GM23338 (cell line): ENCODE results near the gene NLRC3. TPM values are rescaled to one million over a fixed set of nuclear protein-coding genes. Genes with fewer than 3 reads are reported as not detected.

ENCODE experiments used
- ATAC-seq: fragments of 200-7000 bp; cut with Tn5 transposase; 3 replicates; pipeline ENCODE4 v1.9.1; 2020
- DNase-seq: peaks from one replicate; pipeline ENCODE4 v3.0.0-alpha.2; 2015; ENCODE audit warnings: low spot score
- H2AFZ ChIP-seq: fragments of 200-600 bp; sonication (generic); 2 replicates; pipeline ENCODE4 v1.8.0; 2016; ENCODE audit warnings: antibody characterized with exemption, mild to moderate bottlenecking, moderate library complexity
- H3F3A ChIP-seq: fragments of 200-600 bp; sonication (generic); replicated peaks from 2 replicates; pipeline ENCODE4 v1.8.0; 2017; ENCODE audit warnings: antibody characterized with exemption, mixed run types, low read depth
- H3K27ac ChIP-seq: fragments of 200-600 bp; sonication (generic); 2 replicates; pipeline ENCODE4 v1.6.1; 2016; ENCODE audit warnings: low read depth
- H3K27me3 ChIP-seq: fragments of 200-600 bp; sonication (generic); 2 replicates; pipeline ENCODE4 v1.8.0; 2016; ENCODE audit warnings: mild to moderate bottlenecking, mixed run types, moderate library complexity; ENCODE audit not compliant: insufficient read depth
- H3K36me3 ChIP-seq: fragments of 200-600 bp; sonication (generic); 2 replicates; pipeline ENCODE4 v1.8.0; 2016; ENCODE audit warnings: mild to moderate bottlenecking; ENCODE audit not compliant: insufficient read depth
- H3K4me1 ChIP-seq: fragments of 200-600 bp; sonication (generic); 2 replicates; pipeline ENCODE4 v1.8.0; 2016; ENCODE audit warnings: mild to moderate bottlenecking, moderate library complexity; ENCODE audit not compliant: insufficient read depth
- H3K4me2 ChIP-seq: fragments of 200-600 bp; sonication (generic); 2 replicates; pipeline ENCODE4 v1.7.1; 2017; ENCODE audit warnings: mixed run types
- H3K4me3 ChIP-seq: fragments of 200-600 bp; sonication (generic); 2 replicates; pipeline ENCODE4 v1.6.1; 2016; ENCODE audit warnings: mixed run types
- H3K79me2 ChIP-seq: fragments of 200-600 bp; sonication (generic); replicated peaks from 2 replicates; pipeline ENCODE4 v1.8.0; 2017; ENCODE audit warnings: mild to moderate bottlenecking; ENCODE audit not compliant: insufficient read depth
- H3K9me2 ChIP-seq: fragments of 200-600 bp; sonication (generic); 2 replicates; pipeline ENCODE4 v1.8.0; 2017; ENCODE audit not compliant: insufficient read depth
- H4K20me1 ChIP-seq: fragments of 200-600 bp; sonication (generic); replicated peaks from 2 replicates; pipeline ENCODE4 v1.8.0; 2017; ENCODE audit warnings: mild to moderate bottlenecking; ENCODE audit not compliant: insufficient read depth
- H3K27ac Mint-ChIP-seq: 2 replicates; pipeline ENCODE4 v1.8.0; 2020; ENCODE audit warnings: inconsistent platforms, mild to moderate bottlenecking, moderate library complexity, mixed read lengths
- H3K27me3 Mint-ChIP-seq: 3 replicates; pipeline ENCODE4 v1.8.0; 2022; ENCODE audit warnings: low read depth, mild to moderate bottlenecking, moderate library complexity, mixed read lengths, inconsistent platforms; ENCODE audit not compliant: insufficient read depth, poor library complexity
- H3K36me3 Mint-ChIP-seq: 3 replicates; pipeline ENCODE4 v1.8.0; 2021; ENCODE audit warnings: low read depth, mild to moderate bottlenecking, inconsistent platforms, moderate library complexity, mixed read lengths
- H3K4me1 Mint-ChIP-seq: 3 replicates; pipeline ENCODE4 v1.8.0; 2020; ENCODE audit warnings: mild to moderate bottlenecking, inconsistent platforms, mixed read lengths
- H3K4me3 Mint-ChIP-seq: 3 replicates; pipeline ENCODE4 v1.8.0; 2021; ENCODE audit warnings: moderate library complexity, mild to moderate bottlenecking, inconsistent platforms, mixed read lengths
- H3K9me3 Mint-ChIP-seq: 3 replicates; pipeline ENCODE4 v1.8.0; 2020; ENCODE audit warnings: moderate library complexity, mild to moderate bottlenecking, inconsistent platforms, mixed read lengths
- CREB1 ChIP-seq: fragments of 250-450 bp; sonication (Bioruptor Pico); IDR thresholded peaks from 2 replicates; pipeline ENCODE4 v1.5.0; 2020; ENCODE audit warnings: low read depth, mild to moderate bottlenecking, moderate library complexity
- ETS1 ChIP-seq: IDR thresholded peaks from 2 replicates; pipeline ENCODE4 v1.6.1; 2016; ENCODE audit warnings: antibody characterized with exemption
- EZH2 ChIP-seq: fragments of 200-600 bp; sonication (generic); IDR thresholded peaks from one replicate; pipeline ENCODE4 v1.8.0; 2017; ENCODE audit warnings: antibody characterized with exemption, mild to moderate bottlenecking, low read depth; ENCODE audit not compliant: unreplicated experiment
- EZH2phosphoT487 ChIP-seq: fragments of 200-600 bp; sonication (generic); IDR thresholded peaks from one replicate; pipeline ENCODE4 v1.8.1; 2018; ENCODE audit warnings: antibody characterized with exemption; ENCODE audit not compliant: unreplicated experiment
- JUNB ChIP-seq: IDR thresholded peaks from one replicate; pipeline ENCODE4 v1.6.1; 2016; ENCODE audit warnings: antibody characterized with exemption; ENCODE audit not compliant: unreplicated experiment
- NANOG ChIP-seq: IDR thresholded peaks from 2 replicates; pipeline ENCODE4 v1.6.1; 2016; ENCODE audit warnings: antibody characterized with exemption, borderline replicate concordance
- POLR2AphosphoS5 ChIP-seq: IDR thresholded peaks from 2 replicates; pipeline ENCODE4 v1.6.1; 2016; ENCODE audit warnings: antibody characterized with exemption, low read depth
- REST ChIP-seq: IDR thresholded peaks from one replicate; pipeline ENCODE4 v1.6.1; 2018; ENCODE audit warnings: antibody characterized with exemption; ENCODE audit not compliant: unreplicated experiment
- STAT1 ChIP-seq: IDR thresholded peaks from one replicate; pipeline ENCODE4 v1.6.1; 2016; ENCODE audit warnings: antibody characterized with exemption; ENCODE audit not compliant: unreplicated experiment
- ZNF114 ChIP-seq: fragments of 250-450 bp; sonication (Bioruptor Pico); IDR thresholded peaks from 2 replicates; pipeline ENCODE4 v1.5.0; 2020; ENCODE audit warnings: mild to moderate bottlenecking, moderate library complexity
- ZNF331 ChIP-seq: fragments of 250-450 bp; sonication (Bioruptor Pico); IDR thresholded peaks from 2 replicates; pipeline ENCODE4 v1.5.0; 2020; ENCODE audit warnings: low read depth, mild to moderate bottlenecking, moderate library complexity
- ZNF462 ChIP-seq: fragments of 250-450 bp; sonication (Bioruptor Pico); IDR thresholded peaks from 2 replicates; pipeline ENCODE4 v1.5.0; 2020; ENCODE audit warnings: mild to moderate bottlenecking, moderate library complexity
- polyA plus RNA-seq: library from polyadenylated mRNA; unstranded; fragments of >200 nt; fragmentation: Nextera tagmentation; extraction: Ambion mirVana; gene quantifications from 2 replicates; pipeline ENCODE4 v1.2.1, GENCODE V29; 2016
- total RNA-seq: library from RNA; depleted of rRNA; stranded (reverse); fragments of >200 nt; shearing (Covaris generic); gene quantifications from 2 replicates; pipeline ENCODE4 v1.2.3, GENCODE V29; 2014
- TF ChIP-seq, protein P1 (sequence below), 2 experiments: fragments of 200-600 bp in 1 of 2; sonication (generic) in 1 of 2; conservative IDR thresholded peaks; 2 replicates each; pipeline versions ENCODE4 v1.5.1 to v1.6.1; 2016 to 2017; ENCODE audit warnings: antibody characterized with exemption in 2 of 2, low read depth in 2 of 2, mild to moderate bottlenecking in 2 of 2, moderate library complexity in 1 of 2

The NLRC3 gene
- total and polyA plus RNA-seq, 2 experiments from 2014 or later = 0.11 to 0.49 TPM

GRCh38 chr16:3601614-3602319 lies 24.6 kb upstream of the NLRC3 start:
- Mint-ChIP-seq H3K4me3 (no peak overlapping the region), H3K9me3 (peaks cover 30% of the 10 kb centered on the region), H3K27ac (no peak overlapping the region), H3K4me1 (no peaks in the 10 kb centered on the region; the same call in 2 of the 3 replicates), H3K36me3 (peaks cover 83% of the 10 kb centered on the region), H3K27me3 (peaks cover 3% of the 10 kb centered on the region)
- Histone ChIP-seq H3K27me3 (no peaks in the 10 kb centered on the region), H3K9me2 (no peaks in the 10 kb centered on the region), H3K4me2 (no peak overlapping the region), H3K27ac (no peak overlapping the region), H4K20me1 (no peaks in the 10 kb centered on the region; the same call in 1 of the 2 replicates), H3K79me2 (no peaks in the 10 kb centered on the region), H3K36me3 (peaks cover 17% of the 10 kb centered on the region), H3F3A (0 out of 2 replicates have a peak, but pooled peaks cover 2% of the 10 kb centered on the region), H3K4me3 (no peak overlapping the region), H3K4me1 (no peaks in the 10 kb centered on the region), H2AFZ (no peak overlapping the region)
- DNase-seq (no peak), ATAC-seq (no peak)
- TF ChIP-seq ZNF331 (no peak), EZH2 (no peak), STAT1 (no peak), CREB1 (no peak), ZNF114 (CRISPR knock-in tag) (no peak), ETS1 (no peak), EZH2phosphoT487 (no peak), NANOG (no peak), REST (no peak), ZNF462 (CRISPR knock-in tag) (no peak), POLR2AphosphoS5 (no peak), JUNB (no peak)
- TF ChIP-seq, protein P1, sequence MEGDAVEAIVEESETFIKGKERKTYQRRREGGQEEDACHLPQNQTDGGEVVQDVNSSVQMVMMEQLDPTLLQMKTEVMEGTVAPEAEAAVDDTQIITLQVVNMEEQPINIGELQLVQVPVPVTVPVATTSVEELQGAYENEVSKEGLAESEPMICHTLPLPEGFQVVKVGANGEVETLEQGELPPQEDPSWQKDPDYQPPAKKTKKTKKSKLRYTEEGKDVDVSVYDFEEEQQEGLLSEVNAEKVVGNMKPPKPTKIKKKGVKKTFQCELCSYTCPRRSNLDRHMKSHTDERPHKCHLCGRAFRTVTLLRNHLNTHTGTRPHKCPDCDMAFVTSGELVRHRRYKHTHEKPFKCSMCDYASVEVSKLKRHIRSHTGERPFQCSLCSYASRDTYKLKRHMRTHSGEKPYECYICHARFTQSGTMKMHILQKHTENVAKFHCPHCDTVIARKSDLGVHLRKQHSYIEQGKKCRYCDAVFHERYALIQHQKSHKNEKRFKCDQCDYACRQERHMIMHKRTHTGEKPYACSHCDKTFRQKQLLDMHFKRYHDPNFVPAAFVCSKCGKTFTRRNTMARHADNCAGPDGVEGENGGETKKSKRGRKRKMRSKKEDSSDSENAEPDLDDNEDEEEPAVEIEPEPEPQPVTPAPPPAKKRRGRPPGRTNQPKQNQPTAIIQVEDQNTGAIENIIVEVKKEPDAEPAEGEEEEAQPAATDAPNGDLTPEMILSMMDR (conservative IDR thresholded peaks at IDR 0.05; ENCODE audit: low read depth in 2 of 2) = no peak
